Measurements from ENCODE around the gene RIPPLY3.
"Not testable (repeated sequence)": the region's sequence is repeated elsewhere in the genome, so short reads cannot be mapped to it uniquely, and the experiment has no call there.

The RIPPLY3 gene

DNA sequence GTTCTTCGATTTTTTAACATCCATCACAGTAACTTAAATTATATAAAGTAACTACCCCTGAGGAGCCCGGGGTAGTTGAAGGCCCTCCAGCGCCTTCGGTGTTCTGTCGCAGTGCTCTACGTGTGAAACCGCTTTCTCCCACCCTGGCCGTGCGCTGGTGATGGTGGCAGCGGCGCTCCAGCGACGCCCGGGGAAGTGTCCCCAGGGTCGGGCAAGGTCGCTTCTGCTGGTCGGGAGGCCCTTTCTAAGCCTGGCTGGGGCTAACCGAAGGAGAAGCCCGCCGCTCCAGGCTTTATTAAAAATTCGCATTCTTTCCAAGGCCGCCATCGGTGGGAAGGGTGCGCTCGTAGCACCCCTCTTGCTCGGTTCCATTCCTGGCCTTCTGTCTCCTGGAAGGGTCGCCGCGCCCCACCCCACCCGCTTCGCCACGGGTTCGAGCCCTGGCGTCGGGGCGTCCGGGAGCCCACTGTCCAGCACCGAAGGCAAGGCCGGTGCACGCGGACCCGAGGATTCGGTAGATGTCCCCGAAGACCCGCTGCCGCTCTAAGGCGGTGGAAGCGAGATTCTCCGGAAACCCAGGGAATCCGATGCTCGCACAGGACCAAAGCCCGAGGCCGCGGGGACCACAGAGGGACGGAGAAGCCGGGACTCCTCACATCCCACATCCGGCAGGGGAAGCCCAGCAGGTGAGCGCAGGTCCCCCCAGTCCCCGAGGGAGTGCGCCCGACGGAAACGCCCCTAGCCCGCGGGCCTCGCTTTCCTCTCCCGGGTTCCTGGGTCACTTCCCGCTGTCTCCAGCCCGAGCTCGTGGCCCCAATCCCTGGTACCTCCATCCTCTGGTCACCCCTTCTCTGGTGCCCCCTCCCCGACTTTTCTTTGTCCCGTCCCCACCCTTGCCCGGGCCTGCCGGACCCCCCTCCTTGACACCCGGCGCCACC lies 685 bp upstream of the RIPPLY3 start:
- in situ Hi-C loops (cut with MboI; ENCODE audit: low sequenced_read_pairs) = no loop called here

- in situ Hi-C loops (cut with MboI; ENCODE audit: low sequenced_read_pairs) = no loop called here
Observed at GRCh38 chr21:37008724-37009123, 2.2 kb downstream of the RIPPLY3 start.

- in situ Hi-C loops (cut with MboI; ENCODE audit: low sequenced_read_pairs) = no loop called here
Observed at GRCh38 chr21:37009740-37010341, 3.3 kb downstream of the RIPPLY3 start.

GRCh38 chr21:37017951-37018679 lies 11.6 kb downstream of the RIPPLY3 start:
- in situ Hi-C loops (cut with MboI; ENCODE audit: low sequenced_read_pairs) = no loop called here

DNA sequence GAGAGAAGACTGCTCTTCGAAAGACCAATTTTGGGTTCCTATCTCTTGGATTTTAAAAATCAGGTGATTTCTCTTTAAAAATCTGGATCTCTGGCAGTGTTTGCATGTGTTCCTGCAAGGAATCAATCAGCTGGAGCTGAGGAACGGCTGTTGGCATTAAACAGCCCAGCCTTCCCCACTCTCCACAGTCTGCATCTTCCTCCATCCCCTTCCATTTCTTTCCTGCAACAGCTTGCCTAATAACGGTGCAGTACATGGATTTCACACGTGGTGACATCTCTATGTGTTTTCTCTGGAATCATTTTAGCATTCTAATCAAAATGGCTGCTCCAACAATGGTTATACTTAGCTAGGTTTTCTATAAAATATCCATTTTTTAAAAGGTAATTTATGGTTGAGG lies 20.0 kb downstream of the RIPPLY3 start:
- in situ Hi-C loops (cut with MboI; ENCODE audit: low sequenced_read_pairs) = no loop called here

DNA sequence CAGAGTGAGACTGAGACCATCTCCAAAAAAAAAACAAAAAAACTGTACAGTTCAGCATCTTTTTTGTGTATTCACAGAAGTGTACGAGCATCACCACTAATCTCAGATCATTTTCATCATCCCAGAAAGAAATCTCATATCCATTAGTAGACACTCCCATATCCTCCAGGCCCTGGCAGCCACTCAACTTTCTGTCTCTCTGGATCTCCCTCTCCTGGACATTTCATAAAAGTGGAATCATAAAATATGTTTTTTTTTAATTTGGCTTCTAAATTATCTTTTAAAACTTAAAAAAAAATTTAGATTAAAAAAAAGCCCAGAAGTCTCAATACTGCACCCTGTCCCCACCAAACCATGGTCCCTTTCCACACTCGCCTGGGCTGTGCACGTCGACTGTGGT lies 22.1 kb downstream of the RIPPLY3 start:
- in situ Hi-C loops (cut with MboI; ENCODE audit: low sequenced_read_pairs) = no loop called here

- in situ Hi-C loops (cut with MboI; ENCODE audit: low sequenced_read_pairs) = no loop called here
Observed at GRCh38 chr21:37030864-37031263, 24.4 kb downstream of the RIPPLY3 start.

- in situ Hi-C loops (cut with MboI; ENCODE audit: low sequenced_read_pairs) = no loop called here
Observed at GRCh38 chr21:37032293-37032692, 25.8 kb downstream of the RIPPLY3 start.

GRCh38 chr21:37032877-37033471 lies 26.5 kb downstream of the RIPPLY3 start:
- in situ Hi-C loops (cut with MboI; ENCODE audit: low sequenced_read_pairs) = no loop called here

DNA sequence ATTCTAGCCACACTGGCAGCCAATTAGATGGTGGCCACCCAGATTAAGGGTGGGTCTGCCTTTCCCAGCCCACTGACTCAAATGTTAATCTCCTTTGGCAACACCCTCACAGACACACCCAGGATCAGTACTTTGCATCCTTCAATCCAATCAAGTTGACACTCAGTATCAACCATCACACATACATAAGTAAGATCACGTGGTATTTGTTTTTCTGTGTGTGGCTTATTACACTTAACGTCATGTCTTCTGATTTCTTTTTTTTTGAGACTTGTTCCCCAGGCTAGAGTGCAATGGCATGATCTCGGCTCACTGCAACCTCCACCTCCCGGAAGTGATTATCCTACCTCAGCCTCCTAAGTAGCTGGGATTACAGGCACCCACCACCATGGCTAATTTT lies 27.9 kb downstream of the RIPPLY3 start:
- in situ Hi-C loops (cut with MboI; ENCODE audit: low sequenced_read_pairs) = not testable (repeated sequence)

- in situ Hi-C loops (cut with MboI; ENCODE audit: low sequenced_read_pairs) = no loop called here
Observed at GRCh38 chr21:37036177-37036576, 29.7 kb downstream of the RIPPLY3 start.

DNA sequence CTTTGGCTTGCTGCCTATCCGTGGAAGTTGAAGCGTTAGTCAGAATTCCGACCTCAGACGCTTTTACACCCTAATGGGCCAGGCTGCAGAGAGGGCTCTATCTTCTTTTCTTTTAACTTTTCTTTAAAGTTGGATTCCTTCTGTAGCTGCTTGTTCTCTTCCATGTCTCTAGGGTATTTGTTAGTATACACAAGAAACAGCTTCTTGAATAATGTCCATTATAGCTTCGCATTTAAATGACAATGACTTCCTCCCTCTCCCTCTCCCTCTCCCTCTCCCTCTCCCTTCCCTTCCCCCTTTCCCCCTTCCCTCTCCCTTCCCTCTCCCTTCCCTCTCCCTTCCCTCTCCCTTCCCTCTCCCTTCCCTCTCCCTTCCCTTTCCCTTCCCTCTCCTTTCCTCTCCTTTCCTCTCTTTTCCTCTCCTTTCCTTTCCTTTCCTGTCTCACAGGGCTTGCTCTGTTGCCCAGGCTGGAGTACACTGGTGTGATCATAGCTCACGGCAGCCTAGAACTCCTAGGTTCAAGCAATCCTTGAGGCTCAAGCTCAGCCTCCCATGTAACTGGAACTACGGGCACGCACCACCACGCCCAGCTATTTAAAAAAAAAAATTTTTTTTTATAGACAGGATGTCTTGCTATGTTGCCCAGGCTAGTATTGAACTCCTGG lies 33.0 kb downstream of the RIPPLY3 start:
- in situ Hi-C loops (cut with MboI; ENCODE audit: low sequenced_read_pairs) = no loop called here

DNA sequence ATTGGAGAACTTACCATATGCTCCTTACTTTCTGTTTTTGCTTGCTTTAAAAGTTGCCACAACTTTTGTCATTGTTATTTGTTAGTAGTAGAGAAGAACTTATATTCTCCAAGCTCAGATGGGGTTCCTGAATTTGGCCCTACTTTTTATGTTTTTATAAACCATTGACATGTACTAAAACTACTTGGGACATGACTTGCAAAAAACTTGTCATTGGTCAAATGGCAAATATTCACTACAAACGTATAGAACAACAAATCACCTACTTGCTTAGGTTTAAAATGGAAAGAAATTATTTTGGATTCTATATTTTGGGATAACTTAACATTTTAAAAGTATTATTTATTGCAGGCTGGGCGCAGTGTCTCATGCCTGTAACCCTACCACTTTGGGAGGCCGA lies 33.7 kb downstream of the RIPPLY3 start:
- in situ Hi-C loops (cut with MboI; ENCODE audit: low sequenced_read_pairs) = no loop called here

DNA sequence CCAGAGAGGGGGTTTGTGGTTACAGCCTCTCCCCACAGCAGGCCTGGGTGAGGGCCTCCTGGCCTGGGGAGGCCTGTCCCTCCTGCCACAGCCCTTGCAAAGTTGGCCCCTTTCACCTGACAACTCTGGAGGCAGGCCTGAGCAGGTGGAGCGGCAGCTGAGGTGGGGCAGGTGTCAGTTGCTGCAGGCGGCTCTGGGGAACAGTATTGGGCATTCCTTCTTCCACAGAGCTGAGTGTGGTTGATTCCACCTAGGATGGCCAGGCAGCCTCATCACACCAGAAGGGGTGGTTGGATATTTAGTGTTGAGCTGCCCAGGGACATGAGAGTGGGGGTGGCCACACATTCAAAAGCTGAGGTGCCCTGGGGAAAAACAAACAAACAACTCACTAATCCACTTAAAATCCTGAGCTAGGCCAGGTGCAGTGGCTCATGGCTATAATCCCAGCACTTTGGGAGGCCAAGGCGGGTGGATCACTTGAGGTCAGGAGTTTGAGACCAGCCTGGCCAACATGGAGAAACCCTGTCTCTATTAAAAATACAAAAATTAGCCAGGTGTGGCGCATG lies 35.3 kb downstream of the RIPPLY3 start:
- in situ Hi-C loops (cut with MboI; ENCODE audit: low sequenced_read_pairs) = no loop called here

- in situ Hi-C loops (cut with MboI; ENCODE audit: low sequenced_read_pairs) = no loop called here
Observed at GRCh38 chr21:37043818-37044217, 37.3 kb downstream of the RIPPLY3 start.

DNA sequence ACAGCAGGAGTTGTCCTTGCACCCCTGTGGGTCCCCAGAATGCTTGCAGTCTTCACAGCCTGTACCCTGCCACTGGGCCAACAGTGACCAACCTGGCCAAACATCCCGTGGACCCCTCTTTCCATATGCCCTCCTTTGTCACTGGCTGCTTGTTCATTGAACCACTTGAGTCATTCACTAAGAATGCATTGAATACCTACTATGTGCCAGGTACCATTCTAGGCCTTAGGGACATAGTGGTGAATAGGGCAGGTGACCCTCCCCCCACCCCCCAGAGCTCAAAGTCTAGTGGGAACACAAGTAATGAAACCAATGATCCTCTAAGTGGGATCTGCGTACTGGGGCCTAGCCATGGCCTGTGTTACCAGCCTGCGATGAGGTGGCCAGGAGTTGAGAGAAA lies 38.1 kb downstream of the RIPPLY3 start:
- in situ Hi-C loops (cut with MboI; ENCODE audit: low sequenced_read_pairs) = no loop called here

- in situ Hi-C loops (cut with MboI; ENCODE audit: low sequenced_read_pairs) = no loop called here
Observed at GRCh38 chr21:37045149-37045548, 38.6 kb downstream of the RIPPLY3 start.

- in situ Hi-C loops (cut with MboI; ENCODE audit: low sequenced_read_pairs) = no loop called here
Observed at GRCh38 chr21:37045556-37045955, 39.1 kb downstream of the RIPPLY3 start.

- in situ Hi-C loops (cut with MboI; ENCODE audit: low sequenced_read_pairs) = no loop called here
Observed at GRCh38 chr21:37047079-37047478, 40.6 kb downstream of the RIPPLY3 start.

GRCh38 chr21:37049741-37050140 lies 43.2 kb downstream of the RIPPLY3 start:
- in situ Hi-C loops (cut with MboI; ENCODE audit: low sequenced_read_pairs) = not testable (repeated sequence)
